ENCODE results near the gene IFRD2.
"Not testable (repeated sequence)": the region's sequence is repeated elsewhere in the genome, so short reads cannot be mapped to it uniquely, and the experiment has no call there.

IFRD2 gene

GRCh38 chr3:50256978-50257890 lies 35.0 kb downstream of the IFRD2 start:
- no peak overlapping the region for H3K27ac ChIP-seq (ENCODE audit: low read depth, low read length)
- peaks cover 21% of the 10 kb centered on the region for H3K4me1 ChIP-seq (ENCODE audit: control insufficient read depth, insufficient read depth, low read length)
- H3K36me3 ChIP-seq (ENCODE audit: control insufficient read depth, insufficient read depth, low read length): peaks cover 32% of the 10 kb centered on the region
- no peaks in the 10 kb centered on the region for H3K27me3 ChIP-seq (ENCODE audit: control insufficient read depth, insufficient read depth, low read length)
- no peak overlapping the region for H3K9ac ChIP-seq (ENCODE audit: low read length)
- no peak overlapping the region for H3K4me3 ChIP-seq (ENCODE audit: low read length)

- Histone ChIP-seq H3K36me3 (ENCODE audit: control insufficient read depth, insufficient read depth, low read length) (peaks cover 39% of the 10 kb centered on the region), H3K4me3 (ENCODE audit: low read length) (no peak overlapping the region), H3K27ac (ENCODE audit: low read depth, low read length) (no peak overlapping the region), H3K4me1 (ENCODE audit: control insufficient read depth, insufficient read depth, low read length) (peaks cover 7% of the 10 kb centered on the region), H3K9ac (ENCODE audit: low read length) (no peak overlapping the region), H3K27me3 (ENCODE audit: control insufficient read depth, insufficient read depth, low read length) (no peaks in the 10 kb centered on the region)
Observed at GRCh38 chr3:50255251-50255615, 37.0 kb downstream of the IFRD2 start.

GRCh38 chr3:50254577-50255250 lies 37.5 kb downstream of the IFRD2 start:
- no peaks in the 10 kb centered on the region for H3K27me3 ChIP-seq (ENCODE audit: control insufficient read depth, insufficient read depth, low read length)
- H3K4me3 ChIP-seq (ENCODE audit: low read length): no peak overlapping the region
- H3K27ac ChIP-seq (ENCODE audit: low read depth, low read length): no peak overlapping the region
- no peak overlapping the region for H3K9ac ChIP-seq (ENCODE audit: low read length)
- peaks cover 39% of the 10 kb centered on the region for H3K36me3 ChIP-seq (ENCODE audit: control insufficient read depth, insufficient read depth, low read length)
- H3K4me1 ChIP-seq (ENCODE audit: control insufficient read depth, insufficient read depth, low read length): peaks cover 5% of the 10 kb centered on the region

GRCh38 chr3:50251220-50251619 lies 41.0 kb downstream of the IFRD2 start:
- Histone ChIP-seq H3K27ac (ENCODE audit: low read depth, low read length) (no peak overlapping the region), H3K36me3 (ENCODE audit: control insufficient read depth, insufficient read depth, low read length) (peaks cover 23% of the 10 kb centered on the region), H3K4me1 (ENCODE audit: control insufficient read depth, insufficient read depth, low read length) (peaks cover 7% of the 10 kb centered on the region), H3K27me3 (ENCODE audit: control insufficient read depth, insufficient read depth, low read length) (no peaks in the 10 kb centered on the region), H3K9ac (ENCODE audit: low read length) (no peak overlapping the region), H3K4me3 (ENCODE audit: low read length) (no peak overlapping the region)

- H3K27me3 ChIP-seq (ENCODE audit: control insufficient read depth, insufficient read depth, low read length): no peaks in the 10 kb centered on the region
- H3K9ac ChIP-seq (ENCODE audit: low read length): no peak overlapping the region
- no peak overlapping the region for H3K4me3 ChIP-seq (ENCODE audit: low read length)
- H3K4me1 ChIP-seq (ENCODE audit: control insufficient read depth, insufficient read depth, low read length): peaks cover 11% of the 10 kb centered on the region
- no peak overlapping the region for H3K27ac ChIP-seq (ENCODE audit: low read depth, low read length)
- peaks cover 20% of the 10 kb centered on the region for H3K36me3 ChIP-seq (ENCODE audit: control insufficient read depth, insufficient read depth, low read length)
Observed at GRCh38 chr3:50250514-50250913, 41.7 kb downstream of the IFRD2 start.

- Histone ChIP-seq H3K36me3 (ENCODE audit: control insufficient read depth, insufficient read depth, low read length) (peaks cover 13% of the 10 kb centered on the region), H3K4me3 (ENCODE audit: low read length) (no peak overlapping the region), H3K4me1 (ENCODE audit: control insufficient read depth, insufficient read depth, low read length) (peaks cover 12% of the 10 kb centered on the region), H3K27me3 (ENCODE audit: control insufficient read depth, insufficient read depth, low read length) (no peaks in the 10 kb centered on the region), H3K9ac (ENCODE audit: low read length) (no peak overlapping the region), H3K27ac (ENCODE audit: low read depth, low read length) (no peak overlapping the region)
Observed at GRCh38 chr3:50249457-50249856, 42.8 kb downstream of the IFRD2 start.

GRCh38 chr3:50248387-50248786 lies 43.8 kb downstream of the IFRD2 start:
- Histone ChIP-seq H3K27me3 (ENCODE audit: control insufficient read depth, insufficient read depth, low read length) (no peaks in the 10 kb centered on the region), H3K9ac (ENCODE audit: low read length) (no peak overlapping the region), H3K4me1 (ENCODE audit: control insufficient read depth, insufficient read depth, low read length) (peaks cover 12% of the 10 kb centered on the region), H3K27ac (ENCODE audit: low read depth, low read length) (no peak overlapping the region), H3K4me3 (ENCODE audit: low read length) (no peak overlapping the region), H3K36me3 (ENCODE audit: control insufficient read depth, insufficient read depth, low read length) (peaks cover 10% of the 10 kb centered on the region)

GRCh38 chr3:50246517-50246954 lies 45.7 kb downstream of the IFRD2 start:
- Histone ChIP-seq H3K36me3 (ENCODE audit: control insufficient read depth, insufficient read depth, low read length) (peaks cover 5% of the 10 kb centered on the region), H3K4me3 (ENCODE audit: low read length) (peak overlapping the region; percentile 53), H3K4me1 (ENCODE audit: control insufficient read depth, insufficient read depth, low read length) (peaks cover 13% of the 10 kb centered on the region), H3K27ac (ENCODE audit: low read depth, low read length) (peak overlapping the region; percentile 53), H3K9ac (ENCODE audit: low read length) (peak overlapping the region; percentile 3), H3K27me3 (ENCODE audit: control insufficient read depth, insufficient read depth, low read length) (no peaks in the 10 kb centered on the region)

GRCh38 chr3:50245831-50246516 lies 46.3 kb downstream of the IFRD2 start:
- Histone ChIP-seq H3K9ac (ENCODE audit: low read length) (peak overlapping the region; percentile 56), H3K4me3 (ENCODE audit: low read length) (peak overlapping the region; percentile 53), H3K27ac (ENCODE audit: low read depth, low read length) (peak overlapping the region; percentile 53), H3K36me3 (ENCODE audit: control insufficient read depth, insufficient read depth, low read length) (peaks cover 2% of the 10 kb centered on the region), H3K4me1 (ENCODE audit: control insufficient read depth, insufficient read depth, low read length) (peaks cover 17% of the 10 kb centered on the region), H3K27me3 (ENCODE audit: control insufficient read depth, insufficient read depth, low read length) (no peaks in the 10 kb centered on the region)

GRCh38 chr3:50245251-50245745 lies 46.9 kb downstream of the IFRD2 start:
- peaks cover 17% of the 10 kb centered on the region for H3K4me1 ChIP-seq (ENCODE audit: control insufficient read depth, insufficient read depth, low read length)
- peak overlapping the region; percentile 53 for H3K27ac ChIP-seq (ENCODE audit: low read depth, low read length)
- H3K9ac ChIP-seq (ENCODE audit: low read length): no peak overlapping the region
- peaks cover 2% of the 10 kb centered on the region for H3K36me3 ChIP-seq (ENCODE audit: control insufficient read depth, insufficient read depth, low read length)
- no peaks in the 10 kb centered on the region for H3K27me3 ChIP-seq (ENCODE audit: control insufficient read depth, insufficient read depth, low read length)
- peak overlapping the region; percentile 53 for H3K4me3 ChIP-seq (ENCODE audit: low read length)

- Histone ChIP-seq H3K4me1 (ENCODE audit: control insufficient read depth, insufficient read depth, low read length) (peaks cover 18% of the 10 kb centered on the region), H3K27ac (ENCODE audit: low read depth, low read length) (peak overlapping the region; percentile 6)
- H3K9ac ChIP-seq (ENCODE audit: low read length); H3K4me3 ChIP-seq (ENCODE audit: low read length); H3K27me3 ChIP-seq (ENCODE audit: control insufficient read depth, insufficient read depth, low read length); H3K36me3 ChIP-seq (ENCODE audit: control insufficient read depth, insufficient read depth, low read length): not testable (repeated sequence)
Observed at GRCh38 chr3:50244813-50245212, 47.4 kb downstream of the IFRD2 start.

GRCh38 chr3:50243543-50243895 lies 48.7 kb downstream of the IFRD2 start:
- Histone ChIP-seq H3K4me1 (ENCODE audit: control insufficient read depth, insufficient read depth, low read length) (peaks cover 31% of the 10 kb centered on the region), H3K9ac (ENCODE audit: low read length) (no peak overlapping the region), H3K4me3 (ENCODE audit: low read length) (peak overlapping the region; percentile 11), H3K27me3 (ENCODE audit: control insufficient read depth, insufficient read depth, low read length) (no peaks in the 10 kb centered on the region), H3K27ac (ENCODE audit: low read depth, low read length) (peak overlapping the region; percentile 22), H3K36me3 (ENCODE audit: control insufficient read depth, insufficient read depth, low read length) (peaks cover 2% of the 10 kb centered on the region)
